ENCODE data around the gene SEMA5A. TPM values are rescaled to one million over a fixed set of nuclear protein-coding genes. Genes with fewer than 3 reads are reported as not detected.

SEMA5A gene
- total RNA-seq, 1 donor from 2014 or later, result 4.0 TPM

- peaks cover 62% of the 10 kb centered on the region for H3K27me3 Mint-ChIP-seq
- no peak overlapping the region for H3K4me3 Mint-ChIP-seq (ENCODE audit: low read depth)
- no peak for DNase-seq (ENCODE audit: low spot score, unreplicated experiment)
- H3K36me3 Mint-ChIP-seq (ENCODE audit: insufficient read depth), result no peaks in the 10 kb centered on the region
- H3K27ac Mint-ChIP-seq, result no peak overlapping the region
- peaks cover 15% of the 10 kb centered on the region for H3K4me1 Mint-ChIP-seq (ENCODE audit: low read depth)
- TF ChIP-seq CTCF (IDR thresholded peaks at IDR 0.05; ENCODE audit: unreplicated experiment), result no peak
- no peaks in the 10 kb centered on the region for H3K9me3 Mint-ChIP-seq (ENCODE audit: low read depth)
Observed at GRCh38 chr5:9103290-9103689, 442.6 kb downstream of the SEMA5A start.

DNA sequence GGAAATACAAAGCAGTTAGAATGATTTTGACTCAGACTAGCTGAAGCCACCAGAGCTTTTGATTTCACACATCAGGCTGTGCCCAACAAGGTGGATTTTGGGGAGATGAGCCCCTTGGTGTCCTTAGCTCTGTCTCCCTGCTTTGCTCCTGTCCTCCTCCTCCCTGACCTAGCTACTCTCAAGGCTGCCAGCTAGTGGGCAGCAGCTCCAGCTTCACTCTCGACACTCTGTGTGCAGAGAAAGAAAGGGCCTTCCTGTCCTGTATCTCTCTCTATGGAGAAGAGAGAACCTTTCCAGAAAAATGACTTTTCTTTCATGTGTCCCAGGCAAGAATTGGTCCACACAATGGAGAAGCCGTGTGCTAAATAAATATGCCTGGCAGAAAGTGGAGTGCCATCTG lies 446.2 kb downstream of the SEMA5A start:
- peak; percentile 12 for TF ChIP-seq CTCF (IDR thresholded peaks at IDR 0.05; ENCODE audit: unreplicated experiment)
- Mint-ChIP-seq H3K9me3 (ENCODE audit: low read depth) (no peaks in the 10 kb centered on the region), H3K4me3 (ENCODE audit: low read depth) (no peak overlapping the region), H3K27ac (no peak overlapping the region), H3K4me1 (ENCODE audit: low read depth) (peaks cover 12% of the 10 kb centered on the region), H3K36me3 (ENCODE audit: insufficient read depth) (no peaks in the 10 kb centered on the region), H3K27me3 (peaks cover 38% of the 10 kb centered on the region)
- no peak for DNase-seq (ENCODE audit: low spot score, unreplicated experiment)

- H3K36me3 Mint-ChIP-seq (ENCODE audit: insufficient read depth), result no peaks in the 10 kb centered on the region
- peaks cover 37% of the 10 kb centered on the region for H3K27me3 Mint-ChIP-seq
- no peak for TF ChIP-seq CTCF (IDR thresholded peaks at IDR 0.05; ENCODE audit: unreplicated experiment)
- peaks cover 11% of the 10 kb centered on the region for H3K4me1 Mint-ChIP-seq (ENCODE audit: low read depth)
- H3K4me3 Mint-ChIP-seq (ENCODE audit: low read depth), result no peak overlapping the region
- H3K9me3 Mint-ChIP-seq (ENCODE audit: low read depth), result no peaks in the 10 kb centered on the region
- no peak for DNase-seq (ENCODE audit: low spot score, unreplicated experiment)
- H3K27ac Mint-ChIP-seq, result no peak overlapping the region
Observed at GRCh38 chr5:9098990-9099389, 446.9 kb downstream of the SEMA5A start.

DNA sequence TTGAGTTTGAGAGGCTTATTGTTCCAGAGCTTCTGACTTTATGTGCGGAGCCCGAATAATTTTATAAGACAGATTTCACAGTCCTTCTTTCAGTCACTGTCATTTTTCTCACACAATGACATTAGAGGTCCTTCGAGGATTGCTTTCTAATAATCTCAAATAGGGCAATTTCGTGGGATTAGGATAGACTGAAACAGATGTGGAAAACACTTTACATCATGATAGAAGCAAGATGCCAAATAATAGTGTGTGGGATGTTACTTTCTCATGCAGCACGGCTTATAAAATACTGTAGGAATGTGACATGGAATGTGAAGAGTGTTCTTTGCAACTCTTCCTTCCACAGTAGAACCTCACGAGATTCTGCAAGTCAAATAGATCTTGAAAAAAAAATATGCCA lies 451.3 kb downstream of the SEMA5A start:
- Mint-ChIP-seq H3K4me3 (ENCODE audit: low read depth) (no peak overlapping the region), H3K27ac (no peak overlapping the region), H3K36me3 (ENCODE audit: insufficient read depth) (no peaks in the 10 kb centered on the region), H3K27me3 (peaks cover 20% of the 10 kb centered on the region), H3K9me3 (ENCODE audit: low read depth) (no peaks in the 10 kb centered on the region), H3K4me1 (ENCODE audit: low read depth) (no peaks in the 10 kb centered on the region)
- no peak for TF ChIP-seq CTCF (IDR thresholded peaks at IDR 0.05; ENCODE audit: unreplicated experiment)
- DNase-seq (ENCODE audit: low spot score, unreplicated experiment), result no peak

DNA sequence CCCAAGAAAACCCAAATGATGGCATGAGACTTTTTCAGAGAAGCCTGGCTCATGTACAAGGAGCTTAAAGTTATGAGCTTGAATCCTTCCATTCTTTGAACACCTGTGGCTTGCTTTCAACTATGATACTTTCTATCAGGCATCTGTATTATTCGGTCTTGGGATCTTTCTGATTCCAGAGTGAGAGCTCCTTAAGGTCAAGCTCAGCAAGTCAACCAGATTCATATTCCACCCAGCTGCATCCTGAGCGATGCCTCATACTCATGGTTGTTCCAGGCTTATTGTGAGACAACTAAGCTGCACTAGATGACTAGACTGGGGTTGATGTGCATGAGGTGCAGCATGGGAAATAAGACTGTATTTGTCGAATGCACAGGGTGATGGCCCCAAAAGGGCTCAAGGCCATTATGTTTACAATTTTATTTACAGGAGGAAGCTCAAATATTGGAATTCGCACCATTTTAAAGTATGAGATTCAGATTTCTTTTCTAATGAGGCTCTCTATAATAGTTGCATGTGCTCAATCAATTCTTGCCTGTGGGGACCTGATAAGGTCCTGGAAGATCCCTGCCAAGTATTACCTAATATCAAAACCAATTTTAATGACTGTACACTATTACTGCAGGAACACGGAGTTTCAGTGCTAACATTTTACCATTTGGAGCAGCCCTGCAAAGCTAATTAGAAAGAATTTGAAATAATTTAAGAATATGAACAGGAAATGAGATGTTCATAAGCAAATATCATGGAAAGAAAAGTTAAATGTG lies 453.8 kb downstream of the SEMA5A start:
- peaks cover 16% of the 10 kb centered on the region for H3K27me3 Mint-ChIP-seq
- no peaks in the 10 kb centered on the region for H3K36me3 Mint-ChIP-seq (ENCODE audit: insufficient read depth)
- TF ChIP-seq CTCF (IDR thresholded peaks at IDR 0.05; ENCODE audit: unreplicated experiment), result no peak
- no peaks in the 10 kb centered on the region for H3K9me3 Mint-ChIP-seq (ENCODE audit: low read depth)
- DNase-seq (ENCODE audit: low spot score, unreplicated experiment), result no peak
- H3K4me3 Mint-ChIP-seq (ENCODE audit: low read depth), result no peak overlapping the region
- no peak overlapping the region for H3K27ac Mint-ChIP-seq
- H3K4me1 Mint-ChIP-seq (ENCODE audit: low read depth), result no peaks in the 10 kb centered on the region
